M059J (cell line): Measurements from ENCODE around the gene BCL6B. TPM values are rescaled to one million over a fixed set of nuclear protein-coding genes. Genes with fewer than 3 reads are reported as not detected.
"Not testable (repeated sequence)": the region's sequence is repeated elsewhere in the genome, so short reads cannot be mapped to it uniquely, and the experiment has no call there.

Experiments
- DNase-seq: peaks from one replicate; pipeline ENCODE4 v3.0.0-alpha.2; 2012; ENCODE audit warnings: low read depth
- total RNA-seq: library from RNA; depleted of rRNA; stranded (reverse); fragments of >200 nt; shearing (Covaris generic); gene quantifications from 2 replicates; pipeline ENCODE4 v1.2.3, GENCODE V29; 2014; rRNA removed

The BCL6B gene, protein sequence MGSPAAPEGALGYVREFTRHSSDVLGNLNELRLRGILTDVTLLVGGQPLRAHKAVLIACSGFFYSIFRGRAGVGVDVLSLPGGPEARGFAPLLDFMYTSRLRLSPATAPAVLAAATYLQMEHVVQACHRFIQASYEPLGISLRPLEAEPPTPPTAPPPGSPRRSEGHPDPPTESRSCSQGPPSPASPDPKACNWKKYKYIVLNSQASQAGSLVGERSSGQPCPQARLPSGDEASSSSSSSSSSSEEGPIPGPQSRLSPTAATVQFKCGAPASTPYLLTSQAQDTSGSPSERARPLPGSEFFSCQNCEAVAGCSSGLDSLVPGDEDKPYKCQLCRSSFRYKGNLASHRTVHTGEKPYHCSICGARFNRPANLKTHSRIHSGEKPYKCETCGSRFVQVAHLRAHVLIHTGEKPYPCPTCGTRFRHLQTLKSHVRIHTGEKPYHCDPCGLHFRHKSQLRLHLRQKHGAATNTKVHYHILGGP
- not detected in 2 replicates for total RNA-seq

DNA sequence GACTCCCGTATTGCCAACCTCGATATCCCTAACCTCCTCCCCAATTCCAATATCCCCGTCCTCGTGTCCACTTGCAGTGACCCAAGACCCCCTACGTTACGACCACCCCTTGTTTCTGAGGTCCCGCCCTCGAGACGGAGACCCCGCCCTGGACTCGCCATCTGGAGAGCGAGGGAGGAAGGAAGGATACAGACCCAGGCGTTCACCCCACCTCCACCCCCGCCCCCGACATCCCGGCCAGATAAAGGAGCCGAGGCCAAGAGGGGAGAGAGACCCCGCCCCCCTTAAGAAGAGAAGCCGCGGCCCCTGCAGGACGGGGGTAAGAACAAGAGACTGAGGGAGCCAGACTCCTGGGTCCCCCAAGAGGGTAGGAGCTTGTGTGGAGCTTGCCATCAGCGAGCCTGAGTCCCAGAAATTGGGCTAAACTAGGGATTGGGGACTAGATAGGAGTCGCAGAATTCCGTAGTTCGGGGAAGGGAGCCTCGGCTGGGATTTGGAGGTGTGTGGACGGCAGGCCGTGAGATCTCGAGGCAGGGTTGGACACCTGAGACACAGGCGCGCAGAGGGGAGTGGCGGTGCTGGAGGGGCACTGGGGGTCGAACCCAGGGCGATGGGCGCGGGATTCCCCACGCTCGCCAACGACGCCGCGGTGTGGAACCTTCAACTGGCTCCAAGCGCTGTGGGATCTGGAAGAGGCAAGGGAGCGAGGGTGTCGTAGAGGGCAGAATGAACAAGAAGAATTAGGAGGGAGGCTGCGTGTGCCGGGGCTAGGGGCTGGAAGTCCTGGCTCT is at the start of gene BCL6B:
Gene BCL6B (plus strand): TSS at position 270 of the 791 bp plus-strand sequence. CDS start 622 bp downstream, outside the sequence.
- no peak for DNase-seq

DNA sequence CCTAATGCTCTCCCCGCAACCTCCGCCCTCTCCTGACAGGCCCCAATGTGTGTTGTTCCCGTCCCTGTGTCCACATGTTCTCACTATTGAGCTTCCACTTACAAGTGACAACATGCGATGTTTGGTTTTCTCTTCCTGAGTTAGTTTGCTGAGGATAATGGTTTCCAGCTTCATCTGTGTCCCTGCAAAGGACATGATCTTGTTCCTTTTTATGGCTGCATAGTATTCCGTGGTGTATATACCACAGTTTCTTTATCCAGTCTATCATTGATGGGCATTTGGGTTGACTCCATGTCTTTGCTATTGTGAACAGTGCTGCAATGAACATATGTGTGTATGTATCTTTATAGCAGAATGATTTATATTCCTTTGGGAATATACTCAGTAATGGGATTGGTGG is 43.4 kb upstream of the BCL6B start:
- DNase-seq, result not testable (repeated sequence)

DNA sequence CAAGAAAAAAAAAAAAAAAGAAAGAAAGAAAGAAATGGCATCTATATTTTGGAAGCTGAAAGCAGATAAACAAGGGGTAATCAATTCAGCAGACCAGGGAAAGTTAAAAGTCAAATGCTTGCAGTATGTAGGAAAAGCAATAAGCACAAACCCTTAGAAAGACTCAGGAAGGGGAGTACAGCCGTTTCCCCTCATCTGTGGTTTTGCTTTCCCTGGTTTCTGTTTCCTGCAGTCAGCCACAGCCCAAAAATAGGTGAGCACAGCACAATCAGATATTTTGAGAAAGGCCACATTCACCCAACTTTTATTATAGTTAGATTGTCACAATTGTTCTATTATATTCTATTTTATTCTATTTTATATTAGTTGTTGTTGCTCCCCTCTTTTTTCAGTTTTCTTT is 41.4 kb upstream of the BCL6B start:
- no peak for DNase-seq

DNA sequence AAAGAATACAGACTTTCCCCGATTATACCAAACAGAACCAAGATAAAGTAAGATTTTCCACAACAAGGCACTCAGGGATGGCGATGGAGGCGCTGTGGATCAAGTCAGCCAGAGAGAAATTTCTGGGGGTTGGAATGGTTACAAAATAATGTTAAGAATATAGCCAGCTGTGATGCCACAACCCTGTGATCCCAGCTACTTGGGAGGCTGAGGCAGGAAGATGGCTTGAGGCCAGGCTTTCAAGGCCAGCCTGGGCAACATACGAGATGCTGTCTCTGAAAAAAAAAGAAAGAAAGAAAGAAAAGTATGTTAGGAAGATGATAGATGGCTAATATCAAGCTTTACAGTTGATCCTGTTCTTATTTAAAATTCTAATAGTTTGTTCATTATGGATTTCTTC is 37.6 kb upstream of the BCL6B start:
- DNase-seq, result no peak

DNA sequence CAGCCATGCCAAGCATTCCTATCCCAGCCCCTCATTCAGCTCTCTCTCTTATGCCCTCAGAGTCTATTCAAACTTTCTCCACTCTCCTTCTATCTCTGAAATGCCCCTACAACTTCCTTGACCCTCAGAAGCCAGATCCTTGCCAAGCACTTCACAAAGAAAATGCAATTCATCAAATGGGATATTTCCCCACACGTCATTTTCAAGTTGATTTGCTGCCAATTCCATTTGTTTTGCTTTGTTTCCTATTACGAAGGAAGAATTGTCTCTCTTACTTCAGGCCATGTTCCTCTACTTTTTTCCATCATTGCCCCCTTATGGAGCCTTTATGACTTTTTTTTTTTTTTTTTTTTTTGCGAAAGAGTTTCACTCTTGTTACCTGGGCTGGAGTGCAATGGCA is 36.2 kb upstream of the BCL6B start:
- no peak for DNase-seq

DNA sequence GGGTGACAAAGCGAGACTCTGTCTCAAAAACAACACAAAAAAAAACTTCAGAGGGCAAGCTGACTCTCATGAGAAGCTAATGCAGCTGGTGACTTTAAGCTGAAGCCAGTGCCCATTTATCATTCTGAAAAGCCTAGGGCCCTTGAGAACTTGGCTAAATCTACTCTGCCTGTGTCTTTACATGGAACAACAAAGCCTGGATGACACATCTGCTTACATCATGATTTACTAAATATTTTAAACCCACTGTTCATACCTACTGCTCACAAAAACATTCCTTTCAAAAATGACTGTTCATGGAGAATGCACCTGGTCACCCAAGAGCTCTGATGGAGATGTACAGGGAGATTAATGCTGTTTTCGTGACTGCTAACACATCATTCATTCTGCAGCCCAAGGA is 33.1 kb upstream of the BCL6B start:
- peak; percentile 22 for DNase-seq

DNA sequence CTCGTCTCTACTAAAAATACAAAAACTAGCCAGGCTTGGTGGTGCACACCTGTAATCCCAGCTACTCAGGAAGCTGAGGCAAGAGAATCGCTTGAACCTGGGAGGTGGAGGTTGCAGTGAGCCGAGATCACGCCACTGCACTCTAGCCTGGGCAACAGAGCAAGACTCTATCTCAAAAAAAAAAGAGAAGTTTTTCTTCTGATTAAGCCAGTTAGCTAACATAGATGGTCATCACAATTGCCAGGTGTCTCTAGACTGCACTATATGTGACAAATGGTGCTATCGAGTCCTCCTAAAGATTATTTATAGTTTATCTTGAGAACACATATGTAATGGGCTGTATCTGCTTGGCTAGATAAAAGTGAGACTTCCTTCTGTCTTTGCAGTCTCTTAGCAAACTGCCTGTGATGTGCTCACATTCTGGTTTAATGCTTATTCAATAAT is 29.2 kb upstream of the BCL6B start:
- DNase-seq, result not testable (repeated sequence)

DNA sequence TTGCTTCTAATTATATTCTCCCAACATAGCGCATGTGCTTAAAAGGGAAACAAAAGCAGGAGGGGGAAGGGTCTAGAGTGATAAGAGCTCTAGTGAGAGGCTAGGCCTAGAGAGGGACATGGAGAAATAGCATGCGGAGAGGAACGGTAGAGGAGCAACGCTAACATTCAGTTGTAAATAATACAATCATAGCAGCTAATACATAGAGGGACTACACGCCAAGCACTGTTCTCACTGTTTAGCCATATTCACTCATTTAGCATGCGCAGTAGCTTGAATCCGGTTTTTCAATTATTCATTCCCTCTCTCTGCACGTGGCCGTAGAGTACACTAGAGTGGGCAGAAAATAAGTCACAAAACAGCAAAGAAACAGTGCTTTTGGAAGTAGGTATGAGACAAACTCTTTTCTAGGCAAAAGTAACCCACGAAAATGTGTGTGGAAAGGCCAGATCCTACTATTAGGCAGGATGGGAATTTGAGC is 28.7 kb upstream of the BCL6B start:
- DNase-seq, result no peak

DNA sequence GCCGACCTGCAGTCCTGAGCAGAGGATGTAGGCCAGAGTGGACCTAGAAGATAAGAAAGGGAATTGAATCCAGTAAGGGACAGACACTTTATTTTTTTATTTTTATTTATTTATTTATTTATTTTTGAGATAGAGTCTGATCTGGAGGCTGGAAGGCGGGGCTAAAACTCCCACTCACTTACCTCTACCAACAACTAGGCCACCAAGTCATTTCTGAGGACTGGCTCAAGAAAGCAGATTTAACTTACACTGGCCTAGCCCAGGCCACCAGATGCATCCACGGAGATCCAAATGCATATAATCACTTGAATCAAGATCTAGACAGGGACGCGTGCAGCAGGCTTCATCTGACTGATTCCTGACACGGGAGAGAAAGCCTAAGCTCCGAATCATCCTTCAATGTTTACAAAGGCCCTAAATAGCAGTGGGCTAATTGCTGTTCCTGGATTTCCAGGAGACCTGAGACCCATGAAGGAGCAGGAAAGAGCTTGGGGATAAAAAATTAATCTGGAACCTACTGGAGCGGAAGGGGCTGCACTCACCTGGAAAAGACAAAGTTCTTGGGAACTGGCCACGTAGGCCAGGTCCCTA is 28.1 kb upstream of the BCL6B start:
- DNase-seq, result peak; percentile 26

DNA sequence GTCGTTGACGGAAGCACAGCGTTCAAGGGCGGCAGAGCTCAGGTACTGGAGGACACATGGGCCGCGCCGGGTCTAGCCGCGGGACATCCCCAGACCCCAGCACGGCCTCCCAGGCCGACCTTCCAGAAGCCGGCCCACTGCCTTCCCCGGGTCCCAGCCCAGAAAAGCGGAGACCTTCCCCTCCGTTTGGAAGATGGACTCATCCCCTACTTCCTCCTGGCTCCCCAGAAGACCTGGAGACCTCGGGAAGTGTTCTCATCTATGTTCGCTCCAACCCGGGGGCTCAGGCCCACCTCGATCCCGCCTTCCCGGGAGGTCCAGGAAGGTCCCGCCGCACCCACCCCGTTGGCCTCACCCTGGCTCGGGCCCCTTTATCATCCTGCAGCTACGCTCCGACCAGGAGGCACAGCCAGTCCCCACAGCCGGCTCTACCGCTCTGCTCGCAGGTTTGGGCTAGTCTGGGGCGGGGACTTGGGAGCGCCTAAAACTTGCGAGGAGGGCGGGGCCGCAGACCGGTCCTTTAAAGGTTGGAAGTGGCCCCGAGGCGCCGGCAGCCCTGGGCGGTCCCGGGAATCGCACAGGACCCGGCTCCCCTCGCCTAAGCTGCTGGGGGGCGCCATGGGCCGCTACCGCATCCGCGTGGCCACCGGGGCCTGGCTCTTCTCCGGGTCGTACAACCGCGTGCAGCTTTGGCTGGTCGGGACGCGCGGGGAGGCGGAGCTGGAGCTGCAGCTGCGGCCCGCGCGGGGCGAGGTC is 27.2 kb upstream of the BCL6B start, which contains the start of gene ALOX12:
Gene ALOX12 (plus strand): TSS at position 550 of the 756 bp plus-strand sequence. CDS start 69 bp downstream, at position 619.
- no peak for DNase-seq

DNA sequence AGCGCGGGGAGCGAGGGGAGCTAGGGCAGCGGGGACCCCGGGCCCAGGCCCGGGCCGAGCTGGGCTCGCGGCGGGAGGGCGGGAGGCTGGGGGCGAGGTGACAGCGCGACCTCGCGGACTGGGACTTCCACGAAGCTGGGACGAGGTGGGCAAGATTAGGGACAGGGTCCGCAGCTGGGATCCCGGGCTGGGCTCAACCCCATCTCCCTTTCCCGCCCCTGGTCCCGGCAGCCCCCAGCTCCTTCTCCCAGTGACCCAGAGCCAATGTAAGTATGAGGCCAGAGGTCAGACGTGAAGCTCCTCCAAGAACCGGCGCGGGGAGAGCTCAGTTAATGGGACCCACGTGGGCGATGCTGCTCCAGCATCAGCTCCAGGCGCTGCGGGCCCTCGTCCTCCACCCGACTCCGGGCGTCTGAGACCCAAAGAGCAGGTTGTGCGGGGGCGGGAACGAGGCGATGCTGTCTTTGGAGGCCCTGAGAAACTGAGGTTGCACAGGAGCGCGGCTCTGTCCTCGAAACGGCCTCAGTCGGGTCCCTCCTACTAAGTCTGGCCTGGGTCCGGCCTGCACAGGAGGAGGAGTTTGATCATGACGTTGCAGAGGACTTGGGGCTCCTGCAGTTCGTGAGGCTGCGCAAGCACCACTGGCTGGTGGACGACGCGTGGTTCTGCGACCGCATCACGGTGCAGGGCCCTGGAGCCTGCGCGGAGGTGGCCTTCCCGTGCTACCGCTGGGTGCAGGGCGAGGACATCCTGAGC is 26.4 kb upstream of the BCL6B start:
- no peak for DNase-seq

DNA sequence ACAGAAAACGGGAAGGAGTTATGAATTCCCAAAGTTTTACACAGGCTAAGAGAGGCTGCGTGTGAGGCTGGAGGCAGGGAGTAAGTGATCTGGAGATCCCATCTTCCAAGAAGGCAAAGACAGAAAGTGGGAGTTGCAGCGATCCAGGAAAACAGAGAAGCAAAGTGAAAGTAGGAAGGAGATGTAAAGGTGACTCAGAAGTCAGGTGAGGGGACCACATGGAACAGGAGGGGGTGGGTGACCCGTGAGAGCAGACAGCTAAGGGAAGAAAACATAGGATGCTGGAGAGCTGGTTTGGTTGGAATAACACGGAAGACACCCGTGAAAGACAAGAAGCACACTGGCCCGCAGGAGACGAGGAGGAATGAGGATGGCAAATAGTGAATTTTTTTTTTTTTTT is 25.7 kb upstream of the BCL6B start:
- no peak for DNase-seq

DNA sequence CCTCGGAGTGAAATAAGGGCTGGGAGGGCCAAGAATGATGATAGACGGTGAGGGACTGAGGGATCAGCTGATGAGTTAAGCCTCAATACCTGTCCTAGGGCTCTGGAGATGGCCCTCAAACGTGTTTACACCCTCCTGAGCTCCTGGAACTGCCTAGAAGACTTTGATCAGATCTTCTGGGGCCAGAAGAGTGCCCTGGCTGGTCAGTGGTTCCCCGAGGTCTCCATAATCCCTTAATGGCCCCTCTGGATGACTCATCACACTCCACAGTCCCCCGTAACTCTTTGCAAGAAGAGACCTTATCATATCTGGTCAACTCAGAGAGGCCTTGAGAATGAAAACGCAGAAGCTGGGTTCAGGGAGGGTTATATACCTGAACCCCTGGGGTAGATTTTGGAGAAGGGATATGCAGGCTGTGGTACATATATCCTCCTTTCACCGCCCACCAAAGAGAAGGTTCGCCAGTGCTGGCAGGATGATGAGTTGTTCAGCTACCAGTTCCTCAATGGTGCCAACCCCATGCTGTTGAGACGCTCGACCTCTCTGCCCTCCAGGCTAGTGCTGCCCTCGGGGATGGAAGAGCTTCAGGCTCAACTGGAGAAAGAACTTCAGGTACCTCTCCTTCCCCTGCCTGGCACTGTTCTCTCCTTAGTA is 23.9 kb upstream of the BCL6B start:
- no peak for DNase-seq

DNA sequence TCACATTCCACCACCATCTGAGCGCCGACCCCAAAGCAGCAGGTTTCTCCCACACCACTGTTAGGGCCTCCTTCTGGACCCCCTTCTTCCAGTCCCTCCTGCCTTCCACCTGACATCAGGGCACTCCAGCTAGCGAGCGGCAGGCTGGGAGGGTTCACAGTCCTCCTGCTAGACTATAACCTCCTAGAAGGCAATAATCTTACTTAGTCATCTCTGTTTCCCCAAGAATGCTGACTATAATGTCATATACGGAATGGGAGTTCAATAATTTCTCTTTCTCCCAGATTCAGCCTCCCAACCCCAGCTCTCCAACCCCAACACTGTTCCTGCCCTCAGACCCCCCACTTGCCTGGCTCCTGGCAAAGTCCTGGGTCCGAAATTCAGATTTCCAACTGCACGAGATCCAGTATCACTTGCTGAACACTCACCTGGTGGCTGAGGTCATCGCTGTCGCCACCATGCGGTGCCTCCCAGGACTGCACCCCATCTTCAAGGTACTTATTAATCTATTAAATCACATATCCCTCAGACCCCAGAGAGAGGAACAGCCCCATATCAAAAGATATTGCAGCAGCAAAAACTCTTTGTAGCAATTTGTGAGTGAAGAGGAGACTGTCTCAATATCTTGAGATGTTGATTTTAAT is 21.4 kb upstream of the BCL6B start:
- no peak for DNase-seq

DNA sequence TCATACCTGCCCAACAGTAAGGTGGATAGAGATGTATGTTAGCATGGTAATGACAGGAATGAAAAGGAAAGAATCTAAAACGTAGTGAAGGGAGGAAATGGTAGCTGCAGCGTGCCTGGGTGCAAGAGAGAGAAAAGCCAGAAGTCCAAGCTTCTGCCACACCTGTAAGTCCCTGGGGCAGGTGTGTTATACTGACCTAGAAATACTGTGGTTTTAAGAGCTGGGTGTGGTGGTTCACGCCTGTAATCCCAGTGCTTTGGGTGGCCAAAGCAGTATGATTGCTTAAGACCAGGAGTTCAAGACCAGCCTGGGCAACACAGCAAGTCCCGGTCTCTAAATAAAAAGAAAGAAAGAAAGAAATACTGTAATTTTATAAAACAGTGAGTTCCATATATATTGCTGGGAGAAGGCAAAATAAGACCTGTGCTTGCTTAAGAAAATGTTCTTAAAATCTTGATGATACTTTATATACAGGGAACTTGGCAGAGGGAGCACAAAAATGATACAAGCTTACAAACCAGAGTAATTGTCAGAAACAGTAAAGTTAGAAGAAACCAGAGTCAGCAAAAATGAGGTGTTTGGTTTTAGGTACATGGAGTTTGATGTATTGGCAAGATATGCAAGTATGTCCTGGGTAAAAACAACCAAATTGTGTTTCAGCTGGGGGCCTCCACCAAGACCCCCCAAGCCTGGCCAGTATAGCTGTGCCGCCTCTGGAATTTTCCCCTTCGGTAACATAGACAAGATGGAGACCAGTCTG is 20.4 kb upstream of the BCL6B start:
- DNase-seq, result no peak

DNA sequence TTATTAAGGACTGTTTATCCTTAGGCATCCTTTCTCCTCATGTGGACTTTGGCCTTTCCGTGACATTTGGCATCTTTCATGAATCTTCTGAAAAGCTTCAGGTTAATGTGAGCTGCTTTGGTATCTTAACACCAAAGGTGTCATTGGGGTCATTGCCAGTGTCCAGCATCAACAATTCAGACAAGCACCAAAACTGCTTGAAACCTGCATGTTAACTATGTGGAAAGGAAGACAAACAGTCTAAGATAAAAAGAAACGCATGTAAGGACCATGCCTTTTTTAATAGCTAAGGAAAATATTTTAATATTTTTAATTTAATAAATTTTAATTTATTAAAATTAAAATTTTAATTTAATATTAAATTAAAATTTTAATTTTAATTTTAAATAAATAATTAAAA is 19.1 kb upstream of the BCL6B start:
- DNase-seq, result no peak

DNA sequence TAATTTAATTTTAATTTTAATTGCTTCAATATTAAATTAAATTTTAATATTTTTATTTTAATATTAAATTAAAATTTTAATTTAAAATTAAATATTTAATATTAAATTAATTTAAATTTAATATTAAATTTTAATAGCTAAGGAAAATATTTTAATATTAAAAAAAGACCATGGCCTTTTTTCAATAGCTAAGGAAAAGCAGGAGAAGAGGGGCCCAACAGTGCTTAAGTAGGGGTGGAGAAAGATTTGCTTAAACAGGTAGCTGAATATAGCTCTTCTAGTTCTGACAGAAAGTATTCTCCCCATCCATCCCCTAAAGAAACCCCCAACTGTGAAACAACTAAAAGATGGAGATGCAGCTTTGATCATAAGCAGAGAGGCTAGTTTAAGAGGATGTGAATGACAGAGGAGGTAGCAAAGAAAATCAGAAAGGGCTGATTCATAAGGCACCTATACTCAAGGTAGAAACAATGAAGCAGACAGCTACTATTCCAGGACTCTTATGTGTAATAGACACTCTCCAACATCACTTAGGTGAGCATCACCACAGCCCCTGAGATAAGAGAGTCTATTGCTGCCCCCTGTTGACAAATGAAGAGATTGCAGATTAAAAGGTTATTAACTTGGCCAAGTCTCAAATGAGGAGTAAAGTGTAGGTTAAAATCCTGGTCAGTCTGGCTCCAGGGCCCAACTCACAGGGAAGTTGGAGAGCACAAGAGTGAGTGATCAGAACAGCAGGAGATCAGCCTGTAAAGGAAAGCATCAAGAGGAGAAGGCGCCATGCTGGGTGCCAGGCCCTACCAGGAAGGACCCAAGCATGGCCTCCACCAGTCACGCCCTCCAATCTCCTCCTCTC is 18.2 kb upstream of the BCL6B start:
- DNase-seq, result peak; percentile 72

DNA sequence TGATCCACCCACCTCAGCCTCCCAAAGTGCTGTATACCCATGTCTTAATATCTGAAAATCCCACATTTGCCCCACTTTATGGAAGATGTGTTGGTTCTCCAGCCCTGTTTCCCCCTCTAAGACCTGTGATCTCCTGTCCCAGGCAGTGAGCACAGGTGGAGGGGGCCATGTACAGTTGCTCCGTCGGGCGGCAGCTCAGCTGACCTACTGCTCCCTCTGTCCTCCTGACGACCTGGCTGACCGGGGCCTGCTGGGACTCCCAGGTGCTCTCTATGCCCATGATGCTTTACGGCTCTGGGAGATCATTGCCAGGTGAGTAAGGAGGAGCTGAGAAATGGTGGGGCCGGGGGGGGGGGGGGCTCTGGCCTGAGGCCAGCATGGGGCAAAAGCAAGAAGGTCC is 17.1 kb upstream of the BCL6B start:
- DNase-seq, result no peak
